Astrocyte (in vitro differentiated cells and primary cell): ENCODE measurements around the gene IGSF10. TPM values are rescaled to one million over a fixed set of nuclear protein-coding genes. Genes with fewer than 3 reads are reported as not detected.

ENCODE experiments used
- DNase-seq: peaks from one replicate; pipeline ENCODE4 v3.0.0-alpha.2; 2010; ENCODE audit warnings: low read depth
- FAIRE-seq: peaks from 2 replicates; lab custom pipeline; 2011; peaks lifted over from hg19 to GRCh38; lab: Jason Lieb, UNC
- H2AFZ ChIP-seq: 2 replicates; pipeline ENCODE4 v1.6.0; 2012; ENCODE audit warnings: low read depth, low read length, inconsistent platforms
- H3K27ac ChIP-seq: 2 replicates; pipeline ENCODE4 v1.5.1; 2011; ENCODE audit warnings: low read depth, low read length, inconsistent platforms
- H3K27me3 ChIP-seq: 2 replicates; pipeline ENCODE4 v1.6.0; 2011; ENCODE audit warnings: low read length, inconsistent platforms; ENCODE audit not compliant: insufficient read depth
- H3K36me3 ChIP-seq: 2 replicates; pipeline ENCODE4 v1.5.1; 2011; ENCODE audit warnings: low read length, inconsistent platforms; ENCODE audit not compliant: insufficient read depth
- H3K4me1 ChIP-seq: 2 replicates; pipeline ENCODE4 v1.5.1; 2011; ENCODE audit warnings: low read length, inconsistent platforms; ENCODE audit not compliant: insufficient read depth
- H3K4me2 ChIP-seq: 2 replicates; pipeline ENCODE4 v1.6.0; 2012; ENCODE audit warnings: low read length, inconsistent platforms
- H3K4me3 ChIP-seq: 2 replicates; pipeline ENCODE4 v1.5.1; 2011; ENCODE audit warnings: low read depth, mild to moderate bottlenecking, low read length, inconsistent platforms; ENCODE audit not compliant: insufficient read depth
- H3K79me2 ChIP-seq: 2 replicates; pipeline ENCODE4 v1.6.0; 2012; ENCODE audit warnings: mild to moderate bottlenecking, low read length, inconsistent platforms; ENCODE audit not compliant: insufficient read depth
- H3K9ac ChIP-seq: 2 replicates; pipeline ENCODE4 v1.6.0; 2012; ENCODE audit warnings: mild to moderate bottlenecking, low read length, inconsistent platforms
- H3K9me3 ChIP-seq: 2 replicates; pipeline ENCODE4 v1.5.1; 2012; ENCODE audit warnings: low read depth, mild to moderate bottlenecking, low read length, inconsistent platforms; ENCODE audit not compliant: insufficient read depth
- H4K20me1 ChIP-seq: 2 replicates; pipeline ENCODE4 v1.6.0; 2012; ENCODE audit warnings: low read length, inconsistent platforms; ENCODE audit not compliant: insufficient read depth
- H3K27ac Mint-ChIP-seq: one replicate; pipeline ENCODE4 v1.8.0; 2021; ENCODE audit warnings: mild to moderate bottlenecking, mixed read lengths; ENCODE audit not compliant: unreplicated experiment
- H3K27me3 Mint-ChIP-seq: one replicate; pipeline ENCODE4 v1.8.0; 2021; ENCODE audit warnings: low read depth, mixed read lengths; ENCODE audit not compliant: unreplicated experiment
- H3K36me3 Mint-ChIP-seq: one replicate; pipeline ENCODE4 v1.8.0; 2021; ENCODE audit warnings: low read depth, mixed read lengths; ENCODE audit not compliant: unreplicated experiment
- H3K4me1 Mint-ChIP-seq: one replicate; pipeline ENCODE4 v1.8.0; 2021; ENCODE audit warnings: low read depth, mixed read lengths; ENCODE audit not compliant: unreplicated experiment
- H3K4me3 Mint-ChIP-seq: one replicate; pipeline ENCODE4 v1.8.0; 2021; ENCODE audit warnings: mild to moderate bottlenecking, moderate library complexity, mixed read lengths; ENCODE audit not compliant: unreplicated experiment
- H3K9me3 Mint-ChIP-seq: one replicate; pipeline ENCODE4 v1.8.0; 2021; ENCODE audit warnings: mild to moderate bottlenecking, mixed read lengths; ENCODE audit not compliant: unreplicated experiment
- CTCF ChIP-seq: IDR thresholded peaks from 2 replicates; pipeline ENCODE4 v1.5.1; 2011; ENCODE audit warnings: low read depth, mild to moderate bottlenecking, inconsistent platforms, low read length, moderate library complexity; ENCODE audit not compliant: insufficient read depth
- EZH2 ChIP-seq: IDR thresholded peaks from 2 replicates; pipeline ENCODE4 v1.6.1; 2012; ENCODE audit warnings: mild to moderate bottlenecking, low read length, inconsistent platforms; ENCODE audit not compliant: insufficient read depth
- total RNA-seq: library from RNA; stranded (reverse); gene quantifications from 2 replicates; pipeline ENCODE4 v1.2.1, GENCODE V29; 2021

Gene IGSF10
- total RNA-seq, 1 donor from 2014 or later, result 0.84 TPM

GRCh38 chr3:151504606-151505005, 43.7 kb upstream of the IGSF10 start:
- H3K36me3 ChIP-seq, result no peaks in the 10 kb centered on the region
- no peak for DNase-seq
- no peaks in the 10 kb centered on the region for H4K20me1 ChIP-seq
- H3K36me3 Mint-ChIP-seq, result no peaks in the 10 kb centered on the region
- no peak for FAIRE-seq
- peaks cover 2% of the 10 kb centered on the region for H3K9me3 Mint-ChIP-seq
- H3K27ac ChIP-seq, result no peak overlapping the region
- no peak overlapping the region for H3K9ac ChIP-seq
- H3K9me3 ChIP-seq, result no peaks in the 10 kb centered on the region
- no peak overlapping the region for H2AFZ ChIP-seq
- H3K79me2 ChIP-seq, result no peaks in the 10 kb centered on the region
- no peak overlapping the region for H3K4me3 Mint-ChIP-seq
- H3K27me3 Mint-ChIP-seq, result peaks cover 4% of the 10 kb centered on the region
- TF ChIP-seq CTCF (no peak), EZH2 (no peak)
- no peaks in the 10 kb centered on the region for H3K4me1 Mint-ChIP-seq
- no peak overlapping the region for H3K4me2 ChIP-seq
- no peak overlapping the region for H3K4me3 ChIP-seq
- H3K27ac Mint-ChIP-seq, result no peak overlapping the region
- no peaks in the 10 kb centered on the region for H3K27me3 ChIP-seq
- H3K4me1 ChIP-seq, result no peaks in the 10 kb centered on the region

- Histone ChIP-seq H3K9me3 (no peaks in the 10 kb centered on the region), H3K27me3 (no peaks in the 10 kb centered on the region), H3K4me2 (no peak overlapping the region), H2AFZ (no peak overlapping the region), H4K20me1 (no peaks in the 10 kb centered on the region), H3K4me1 (no peaks in the 10 kb centered on the region), H3K9ac (no peak overlapping the region), H3K4me3 (no peak overlapping the region), H3K79me2 (no peaks in the 10 kb centered on the region), H3K36me3 (no peaks in the 10 kb centered on the region), H3K27ac (no peak overlapping the region)
- no peak for TF ChIP-seq CTCF
- no peak for TF ChIP-seq EZH2
- Mint-ChIP-seq H3K27ac (no peak overlapping the region), H3K36me3 (no peaks in the 10 kb centered on the region), H3K4me1 (no peaks in the 10 kb centered on the region), H3K27me3 (peaks cover 4% of the 10 kb centered on the region), H3K4me3 (no peak overlapping the region), H3K9me3 (no peaks in the 10 kb centered on the region)
- FAIRE-seq, result no peak
- DNase-seq, result no peak
Observed at GRCh38 chr3:151503074-151503473, 42.2 kb upstream of the IGSF10 start.

GRCh38 chr3:151501923-151502632, 41.2 kb upstream of the IGSF10 start:
- peaks cover 4% of the 10 kb centered on the region for H3K27me3 Mint-ChIP-seq
- Histone ChIP-seq H3K4me3 (no peak overlapping the region), H3K9ac (no peak overlapping the region), H4K20me1 (no peaks in the 10 kb centered on the region), H3K4me1 (no peaks in the 10 kb centered on the region), H3K9me3 (no peaks in the 10 kb centered on the region), H3K4me2 (no peak overlapping the region), H3K36me3 (no peaks in the 10 kb centered on the region), H3K79me2 (no peaks in the 10 kb centered on the region), H2AFZ (no peak overlapping the region), H3K27ac (no peak overlapping the region), H3K27me3 (no peaks in the 10 kb centered on the region)
- H3K27ac Mint-ChIP-seq, result no peak overlapping the region
- DNase-seq, result no peak
- no peak for FAIRE-seq
- peaks cover 2% of the 10 kb centered on the region for H3K9me3 Mint-ChIP-seq
- H3K36me3 Mint-ChIP-seq, result no peaks in the 10 kb centered on the region
- TF ChIP-seq EZH2, result no peak
- H3K4me1 Mint-ChIP-seq, result no peaks in the 10 kb centered on the region
- H3K4me3 Mint-ChIP-seq, result no peak overlapping the region
